ENCODE measurements around the gene INPP5A.

The INPP5A gene

DNA sequence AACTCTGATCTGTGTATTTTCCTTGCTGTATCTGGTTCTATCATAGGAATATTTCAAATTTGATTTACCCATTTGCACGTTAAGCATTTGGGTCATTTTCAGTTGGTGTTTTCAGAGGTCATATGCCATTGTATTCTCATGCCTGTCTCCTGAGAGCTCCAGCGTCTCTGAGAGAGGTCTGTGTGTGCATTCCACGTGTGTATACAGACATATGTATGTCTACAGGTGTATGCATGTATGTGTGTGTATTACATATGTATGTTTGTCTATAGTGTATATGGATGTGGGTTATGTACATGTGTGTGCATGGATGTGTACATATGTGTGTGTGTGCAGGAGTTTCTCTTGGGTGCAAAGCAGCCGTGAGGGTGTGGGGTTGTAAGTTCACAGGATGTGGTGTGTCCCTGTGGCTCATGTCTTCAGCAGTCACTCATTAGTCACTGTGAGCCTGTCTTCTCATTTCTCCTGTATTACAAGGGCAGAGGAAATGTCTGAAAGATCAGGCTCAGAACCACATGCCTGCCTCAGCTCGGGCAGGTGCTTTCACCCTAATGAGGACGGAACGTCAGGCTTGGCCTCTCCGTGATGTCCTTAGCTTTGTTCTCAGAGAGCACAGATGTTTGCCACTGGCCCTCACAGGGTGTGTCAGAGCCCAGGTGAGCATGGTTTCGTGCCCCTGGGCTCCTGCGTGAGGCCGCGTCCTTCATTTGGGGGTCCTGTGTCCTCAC is 146.7 kb downstream of the INPP5A start:
- no peak for DNase-seq

GRCh38 chr10:132685101-132685891 is 147.7 kb downstream of the INPP5A start:
- no peak for DNase-seq

DNA sequence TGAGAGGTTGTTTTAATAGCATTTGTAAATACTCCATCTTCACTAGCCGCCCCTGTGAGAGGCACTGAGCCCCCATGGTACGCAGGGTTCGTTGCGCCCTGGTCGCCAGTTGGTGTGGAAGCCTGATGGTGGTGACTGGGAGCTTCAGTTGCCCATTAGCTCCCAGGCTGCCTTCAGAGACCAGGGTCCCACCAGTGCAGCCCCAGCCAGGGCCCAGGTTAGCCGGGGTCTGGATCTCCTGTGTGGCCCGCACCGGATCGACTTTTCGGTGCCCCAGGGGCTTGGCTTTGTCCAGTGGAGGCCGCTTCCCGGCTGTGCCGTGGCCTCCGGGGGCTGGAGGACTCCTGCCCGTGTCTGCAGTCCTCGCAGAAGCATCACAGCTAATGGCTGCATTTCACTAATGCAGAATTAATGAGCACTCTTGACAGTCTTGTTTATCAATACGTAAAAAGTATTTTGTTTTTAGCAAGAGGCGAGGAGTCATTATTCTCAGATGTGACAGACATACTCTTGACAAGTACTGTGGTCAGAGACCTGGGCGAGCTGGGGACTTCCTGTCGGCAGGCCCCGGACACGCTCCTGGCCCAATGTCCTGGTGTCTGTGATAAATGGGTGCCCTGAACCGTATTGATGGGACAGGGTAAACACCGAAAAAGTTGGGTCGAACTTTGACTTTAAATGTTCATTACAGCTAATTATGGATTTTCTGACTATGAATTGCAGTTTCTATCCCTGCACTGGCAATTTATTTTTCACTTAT is 148.5 kb downstream of the INPP5A start:
- DNase-seq = no peak

DNA sequence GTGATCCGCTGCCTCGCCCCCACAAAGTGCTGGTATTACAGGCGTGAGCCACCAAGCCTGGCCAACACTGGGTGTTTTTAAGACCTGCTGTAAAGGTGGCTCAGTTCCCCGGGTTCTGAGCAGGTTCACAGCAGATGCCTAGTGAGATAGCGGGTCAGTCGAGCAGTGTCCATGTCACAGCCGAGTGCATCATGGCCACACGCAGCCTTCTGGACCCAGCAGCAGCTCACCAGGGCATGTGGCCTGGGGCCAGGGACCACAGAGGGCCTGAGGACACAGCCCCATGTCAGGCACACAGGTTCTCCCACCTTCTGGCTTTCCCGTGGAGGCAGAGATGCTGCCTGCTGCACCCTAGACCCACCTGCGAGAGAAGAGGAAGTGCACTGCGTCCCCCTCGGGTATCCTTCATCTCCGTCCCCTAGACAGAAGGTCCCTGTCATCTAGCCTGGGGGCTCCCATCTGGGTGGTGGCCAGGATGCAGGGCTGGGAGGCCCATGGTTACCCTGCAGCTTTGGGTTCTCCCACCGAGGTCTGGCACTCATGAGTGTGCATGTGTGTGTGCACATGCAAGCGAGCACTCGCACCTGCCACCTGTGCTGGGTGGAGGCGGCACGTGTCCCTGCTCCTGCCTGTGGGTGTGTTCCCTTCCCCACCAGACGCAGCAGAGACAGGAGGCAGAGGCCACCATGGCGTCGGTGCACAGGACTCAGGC is 149.8 kb downstream of the INPP5A start:
- no peak for DNase-seq

DNA sequence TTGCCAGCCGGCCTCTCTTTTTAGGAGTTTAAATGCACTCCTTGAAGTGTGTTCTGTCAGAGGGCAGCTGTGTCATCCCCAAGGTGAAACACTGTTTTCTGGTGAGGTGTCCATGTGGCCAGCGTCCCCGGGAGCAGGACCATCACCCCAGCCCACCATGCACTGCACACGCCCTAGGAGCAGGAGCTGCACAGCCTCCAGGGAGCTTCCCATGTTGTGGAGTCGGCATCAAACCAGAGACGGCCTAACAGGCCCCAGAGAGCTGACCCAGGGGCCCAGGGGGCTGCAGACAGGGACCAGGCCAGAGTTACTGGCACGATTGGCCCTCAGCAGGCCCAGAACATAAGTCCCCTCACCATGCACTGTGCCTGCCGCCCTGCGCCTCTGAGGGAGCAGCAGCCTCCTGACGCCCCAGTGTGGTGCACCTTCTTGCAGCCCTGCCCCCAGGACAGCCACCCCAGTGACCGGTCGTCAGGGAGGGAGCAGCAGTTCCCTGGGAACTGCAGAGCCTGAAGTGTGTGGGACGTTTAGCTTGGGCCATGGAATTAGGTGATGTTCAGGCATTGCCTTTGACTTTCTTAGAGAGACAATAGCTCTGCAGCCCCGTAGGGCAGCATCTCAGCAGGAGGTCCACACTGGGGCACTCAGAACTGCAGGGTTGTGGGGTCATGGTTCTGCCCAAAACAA is 150.4 kb downstream of the INPP5A start:
- DNase-seq = no peak

- DNase-seq = no peak
Observed at GRCh38 chr10:132688580-132689420, 151.2 kb downstream of the INPP5A start.

DNA sequence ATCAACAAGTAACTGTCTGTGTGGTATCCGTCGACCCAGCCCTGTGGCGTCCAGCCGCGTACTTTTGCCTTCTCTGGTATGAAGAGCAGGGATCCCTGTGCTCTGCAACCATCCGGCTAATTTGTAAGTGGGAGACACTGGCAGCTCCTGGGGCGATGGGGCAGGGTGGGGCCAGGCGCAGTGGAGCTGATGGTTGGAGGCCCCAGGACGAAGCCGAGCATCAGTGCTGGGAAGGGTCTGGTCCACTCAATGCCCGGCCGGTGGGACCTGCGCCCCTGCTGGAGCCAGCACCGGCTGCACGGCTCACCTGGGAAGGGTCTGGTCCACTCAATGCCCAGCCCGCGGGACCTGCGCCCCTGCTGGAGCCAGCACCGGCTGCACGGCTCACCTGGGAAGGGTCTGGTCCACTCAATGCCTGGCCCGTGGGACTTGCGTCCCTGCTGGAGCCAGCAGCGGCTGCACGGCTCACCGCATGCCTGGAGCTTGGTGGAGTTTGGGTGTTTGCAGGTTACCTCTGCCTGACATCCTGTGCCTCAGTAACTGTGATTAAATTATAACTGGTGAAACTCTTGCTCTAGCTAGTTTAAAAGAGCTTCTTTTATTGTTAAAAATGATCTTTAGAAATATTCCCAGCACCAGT is 152.3 kb downstream of the INPP5A start:
- no peak for DNase-seq

DNA sequence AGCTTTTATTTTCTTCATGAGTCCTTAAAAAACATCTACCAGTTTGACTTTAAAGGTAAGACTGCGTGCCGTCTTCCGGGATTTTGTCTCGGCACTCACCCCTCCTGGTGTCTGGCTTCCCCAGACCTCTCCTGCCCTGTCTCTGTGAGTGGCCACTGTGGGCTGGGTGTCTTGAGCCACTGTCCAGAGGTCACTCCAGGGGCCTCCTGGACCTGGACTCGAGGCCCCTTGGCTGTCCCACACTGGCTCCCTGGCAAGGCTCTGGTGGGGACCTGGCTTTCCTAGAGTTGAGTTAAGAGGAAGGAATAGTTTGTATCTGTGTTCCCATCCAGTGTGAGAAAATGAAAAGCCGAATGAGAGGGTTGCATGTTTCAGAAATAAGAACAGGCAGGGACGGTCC is 152.8 kb downstream of the INPP5A start:
- no peak for DNase-seq

- no peak for DNase-seq
Observed at GRCh38 chr10:132690821-132691610, 153.4 kb downstream of the INPP5A start.

GRCh38 chr10:132691711-132692153 is 154.1 kb downstream of the INPP5A start:
- DNase-seq = no peak

DNA sequence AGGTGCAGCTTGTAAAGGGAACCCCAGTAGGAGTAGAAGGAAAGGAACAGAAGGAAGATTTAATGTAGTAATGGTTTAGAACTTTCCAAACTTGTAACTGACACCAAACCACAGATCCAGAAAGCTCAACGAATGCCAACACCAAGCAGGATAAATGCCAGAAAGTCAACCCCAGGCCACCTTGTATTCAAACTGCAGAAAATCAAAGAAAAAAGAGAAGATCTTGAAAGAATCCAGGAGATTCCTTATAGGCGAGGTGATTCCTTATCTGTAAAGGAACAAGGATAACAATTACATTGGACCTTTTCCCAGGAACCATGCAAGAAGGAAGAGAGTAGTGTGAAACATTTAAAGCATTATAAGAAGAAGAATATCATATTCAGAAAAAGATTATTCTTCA is 154.7 kb downstream of the INPP5A start:
- no peak for DNase-seq

- no peak for DNase-seq
Observed at GRCh38 chr10:132693676-132694075, 156.1 kb downstream of the INPP5A start.

DNA sequence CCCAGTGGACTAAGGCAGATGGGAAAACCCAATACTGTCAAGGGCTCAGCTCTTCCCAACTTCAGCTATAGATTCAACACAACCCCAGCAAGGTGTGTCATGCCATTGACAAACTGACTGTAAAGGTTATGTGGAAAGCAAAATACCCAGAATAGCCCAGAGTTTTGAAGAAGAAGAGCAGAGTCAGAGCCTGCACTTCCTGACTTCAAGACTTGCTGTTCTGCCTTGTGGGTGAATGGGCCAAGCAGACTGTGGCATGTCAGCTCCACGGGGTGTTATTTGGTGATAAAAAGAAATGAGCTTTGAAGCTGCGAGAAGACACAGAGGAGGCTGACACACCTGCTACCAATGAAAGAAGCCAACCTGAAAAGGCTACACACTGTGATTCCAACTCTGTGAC is 158.6 kb downstream of the INPP5A start:
- no peak for DNase-seq

- no peak for DNase-seq
Observed at GRCh38 chr10:132696728-132697577, 159.4 kb downstream of the INPP5A start.

DNA sequence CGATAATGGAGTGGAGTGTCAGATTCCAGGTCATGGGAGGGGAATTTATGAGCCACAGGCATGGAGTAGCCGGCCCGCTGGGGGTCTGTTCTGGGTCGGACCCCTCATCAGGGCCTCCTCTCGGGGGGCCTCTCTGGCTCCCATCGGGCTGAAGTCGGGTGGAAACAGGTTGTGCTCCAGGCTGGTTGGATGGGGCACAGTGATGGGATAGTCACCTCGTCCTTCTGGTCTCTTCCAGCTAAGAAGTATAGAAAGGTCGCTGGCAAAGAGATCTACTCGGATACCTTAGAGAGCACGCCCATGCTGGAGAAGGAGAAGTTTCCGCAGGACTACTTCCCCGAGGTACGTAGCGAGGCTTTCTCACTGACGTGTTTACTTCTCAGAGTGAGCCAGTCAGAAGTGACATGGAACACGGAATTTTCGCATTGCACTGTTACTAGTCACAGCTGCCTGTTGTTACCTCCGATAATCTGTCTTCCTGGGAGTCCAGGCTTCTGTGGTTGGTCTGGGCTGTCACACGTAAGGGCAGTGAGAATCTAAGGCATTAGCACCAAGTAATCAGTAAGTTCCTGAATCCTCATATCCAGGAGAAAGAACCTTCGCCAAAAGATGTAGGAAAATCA is 160.1 kb downstream of the INPP5A start:
- DNase-seq = no peak

- no peak for DNase-seq
Observed at GRCh38 chr10:132698211-132698751, 160.7 kb downstream of the INPP5A start.

DNA sequence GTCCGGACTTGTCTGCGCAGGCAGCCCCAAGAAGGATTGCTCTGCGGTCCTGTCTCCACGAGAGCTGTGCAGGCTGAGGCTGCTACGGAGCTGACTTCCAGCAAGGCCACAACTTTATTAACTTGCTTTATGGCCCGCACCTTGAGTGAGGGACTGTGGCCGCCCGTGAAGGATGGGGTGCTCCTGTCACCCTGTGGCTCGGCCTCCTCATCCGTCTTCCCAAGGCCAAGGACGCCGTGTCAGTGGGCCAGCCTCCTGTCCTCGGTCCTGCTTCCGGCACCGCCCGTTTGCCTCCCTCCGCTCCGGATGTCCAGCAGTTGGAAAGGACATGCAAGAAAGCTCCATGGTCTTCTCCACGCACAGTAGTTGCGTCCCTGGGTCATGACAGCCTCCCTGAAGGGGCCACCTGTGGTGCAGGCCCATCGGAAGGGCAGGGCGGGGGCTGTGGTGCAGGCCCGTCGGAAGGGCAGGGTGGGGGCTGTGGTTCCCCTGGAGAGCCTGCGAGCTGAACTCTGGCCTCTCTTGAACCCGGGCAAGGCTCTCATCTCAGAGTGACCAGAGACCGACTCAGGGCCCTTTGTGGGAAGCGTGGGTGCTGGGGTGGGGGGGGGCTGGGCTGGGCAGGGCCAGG is 161.3 kb downstream of the INPP5A start:
- no peak for DNase-seq

All from activated gamma-delta T cell (primary cell).